ENCODE measurements around the gene PGF. TPM values are rescaled to one million over a fixed set of nuclear protein-coding genes. Genes with fewer than 3 reads are reported as not detected.

PGF gene
- total RNA-seq, 4 donors from 2014 or later: 9.7 to 10.5 (median 10.1) TPM; not detected in 1

DNA sequence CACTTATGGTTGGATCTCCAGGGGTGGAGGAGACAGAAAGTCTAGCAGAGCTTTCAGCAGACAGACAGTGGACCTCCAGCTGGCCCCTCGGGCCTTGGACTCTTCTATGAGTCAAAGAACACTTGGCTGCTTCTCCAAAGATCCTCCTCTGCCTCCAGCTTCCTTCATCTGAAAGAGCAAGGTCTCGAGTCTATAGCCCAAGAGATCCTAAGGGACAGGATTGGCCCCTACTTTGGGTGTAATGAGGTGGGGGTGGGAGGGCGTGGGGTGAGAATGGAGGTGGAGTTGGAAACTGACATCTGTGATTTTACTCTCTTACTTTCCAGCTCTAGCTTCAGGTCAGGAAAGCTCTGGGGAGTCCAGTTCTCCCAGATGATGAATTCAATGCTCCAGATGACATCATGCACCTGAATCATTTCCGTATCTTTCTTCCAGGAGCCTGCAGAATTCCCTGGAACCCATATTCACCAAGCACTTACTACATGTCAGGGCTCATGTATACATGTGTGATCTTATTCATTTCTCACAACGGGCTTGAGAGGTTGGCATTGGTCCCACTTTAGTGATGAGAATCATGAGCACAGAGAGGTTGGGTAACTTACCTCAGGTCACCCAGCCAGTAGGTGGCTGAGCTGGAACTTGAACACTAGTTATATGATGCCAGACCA, 10.2 kb upstream of the PGF start:
- Histone ChIP-seq H3K36me3 (no peaks in the 10 kb centered on the region), H3K4me3 (no peak overlapping the region), H3K27me3 (no peaks in the 10 kb centered on the region), H3K27ac (no peak overlapping the region), H3K9me3 (no peaks in the 10 kb centered on the region), H3K4me1 (no peaks in the 10 kb centered on the region)
- 75 to 76% methylated on average over 2 to 5 of the region's 5 CpGs for WGBS, 2 donors (ENCODE audit: low coverage in 1 of 2)
- intact Hi-C loops (cut with DNase I; ENCODE audit: low total_unique reads): loop anchor here (5.0 kb wide), 1 partner anchor 1517 kb away; no protein-coding TSS in a partner anchor
- TF ChIP-seq POLR2A (IDR thresholded peaks at IDR 0.05) (no peak), POLR2AphosphoS5 (IDR thresholded peaks at IDR 0.05) (no peak), EP300 (IDR thresholded peaks at IDR 0.05; ENCODE audit: low read depth) (no peak)
- TF ChIP-seq, protein P1, sequence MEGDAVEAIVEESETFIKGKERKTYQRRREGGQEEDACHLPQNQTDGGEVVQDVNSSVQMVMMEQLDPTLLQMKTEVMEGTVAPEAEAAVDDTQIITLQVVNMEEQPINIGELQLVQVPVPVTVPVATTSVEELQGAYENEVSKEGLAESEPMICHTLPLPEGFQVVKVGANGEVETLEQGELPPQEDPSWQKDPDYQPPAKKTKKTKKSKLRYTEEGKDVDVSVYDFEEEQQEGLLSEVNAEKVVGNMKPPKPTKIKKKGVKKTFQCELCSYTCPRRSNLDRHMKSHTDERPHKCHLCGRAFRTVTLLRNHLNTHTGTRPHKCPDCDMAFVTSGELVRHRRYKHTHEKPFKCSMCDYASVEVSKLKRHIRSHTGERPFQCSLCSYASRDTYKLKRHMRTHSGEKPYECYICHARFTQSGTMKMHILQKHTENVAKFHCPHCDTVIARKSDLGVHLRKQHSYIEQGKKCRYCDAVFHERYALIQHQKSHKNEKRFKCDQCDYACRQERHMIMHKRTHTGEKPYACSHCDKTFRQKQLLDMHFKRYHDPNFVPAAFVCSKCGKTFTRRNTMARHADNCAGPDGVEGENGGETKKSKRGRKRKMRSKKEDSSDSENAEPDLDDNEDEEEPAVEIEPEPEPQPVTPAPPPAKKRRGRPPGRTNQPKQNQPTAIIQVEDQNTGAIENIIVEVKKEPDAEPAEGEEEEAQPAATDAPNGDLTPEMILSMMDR (IDR thresholded peaks at IDR 0.05): no peak
- in situ Hi-C loops (cut with MboI; ENCODE audit: low pct_ligation_motif_present in 1 of 4, low pct_unique_long_range_greater_than_20kb in 1 of 4, low sequenced_read_pairs in 3 of 4): no loop called here
- DNase-seq: no peak

DNA sequence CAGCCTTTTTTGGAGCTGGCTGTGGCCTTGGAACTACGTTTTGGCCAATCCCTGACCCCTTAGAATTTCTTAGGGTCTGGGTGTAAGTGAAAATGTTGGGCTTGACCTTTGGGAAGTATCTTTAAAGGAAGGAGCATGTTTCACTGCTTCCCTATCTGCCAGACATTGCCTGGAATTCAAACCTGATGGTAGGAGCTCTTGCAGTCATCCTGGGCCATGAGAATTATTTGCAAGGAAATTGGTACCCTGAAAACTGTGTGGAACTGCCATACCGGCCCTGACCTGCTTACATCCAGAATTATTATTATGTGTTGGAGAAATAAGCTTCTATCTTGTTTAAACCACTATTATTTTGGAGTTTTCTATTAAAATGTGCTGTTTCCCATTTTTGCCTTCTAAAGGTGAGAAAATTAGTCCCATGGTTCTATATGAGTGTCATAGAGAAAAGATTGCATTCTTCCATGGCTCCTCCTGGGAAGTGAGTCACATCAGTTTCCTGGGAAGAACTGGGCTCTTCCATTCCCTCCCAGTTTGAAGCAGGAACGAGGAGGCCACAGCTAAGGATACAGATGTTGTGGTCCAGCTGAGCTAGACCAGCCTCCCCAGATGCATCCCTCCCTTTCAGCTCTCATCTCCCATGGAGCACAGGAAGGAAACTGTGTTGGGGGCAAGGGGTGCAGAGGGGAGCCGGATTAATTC, 9.5 kb upstream of the PGF start:
- 76 to 100% methylated on average over 1 to 4 of the region's 4 CpGs for WGBS, 2 donors (ENCODE audit: low coverage in 1 of 2)
- no peak overlapping the region for H3K27ac ChIP-seq

DNA sequence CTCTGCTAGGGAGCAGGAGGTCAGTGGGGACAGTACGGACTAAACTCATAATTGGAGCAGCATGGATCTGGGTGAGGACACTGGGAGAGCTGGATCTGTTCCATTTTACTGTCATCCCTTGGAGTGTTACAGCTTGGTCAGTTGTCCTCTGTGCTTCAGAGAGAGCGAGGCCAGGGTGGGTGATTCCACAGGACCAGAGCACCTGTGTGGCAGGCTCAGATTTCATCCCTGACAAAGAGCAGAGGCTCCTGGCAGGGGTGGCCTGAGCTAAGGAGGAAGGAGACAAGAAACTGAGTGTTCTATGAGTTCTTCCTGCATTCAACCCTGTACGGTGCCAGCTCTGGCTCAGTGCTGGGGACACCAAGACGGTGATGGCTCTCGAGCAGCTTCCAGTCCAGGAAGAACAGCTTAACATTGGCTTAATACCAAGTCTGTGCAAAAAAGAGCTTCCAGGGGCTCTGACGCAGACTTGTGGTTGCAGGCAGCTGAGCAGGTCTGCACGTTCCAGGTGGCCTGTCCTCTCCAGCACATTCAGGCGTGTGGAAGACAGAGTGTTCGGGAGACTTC, 8.4 kb upstream of the PGF start:
- Histone ChIP-seq H3K4me3 (no peak overlapping the region), H3K36me3 (no peaks in the 10 kb centered on the region), H3K4me1 (no peaks in the 10 kb centered on the region), H3K27ac (no peak overlapping the region), H3K27me3 (no peaks in the 10 kb centered on the region), H3K9me3 (no peaks in the 10 kb centered on the region)
- intact Hi-C loops (cut with DNase I; ENCODE audit: low total_unique reads) (no loop called here), in situ Hi-C loops (cut with MboI; ENCODE audit: low pct_ligation_motif_present in 1 of 4, low pct_unique_long_range_greater_than_20kb in 1 of 4, low sequenced_read_pairs in 3 of 4) (no loop called here)
- 67 to 69% methylated on average over 3 to 9 of the region's 9 CpGs for WGBS, 2 donors (ENCODE audit: low coverage in 1 of 2)
- TF ChIP-seq EP300 (IDR thresholded peaks at IDR 0.05; ENCODE audit: low read depth) (no peak), POLR2A (IDR thresholded peaks at IDR 0.05) (no peak), POLR2AphosphoS5 (IDR thresholded peaks at IDR 0.05) (no peak)
- TF ChIP-seq, protein P1 (IDR thresholded peaks at IDR 0.05): no peak
- no peak for DNase-seq

More for the DNA sequence above, 9.5 kb upstream of the PGF start:
- no peaks in the 10 kb centered on the region for H3K27me3 ChIP-seq
- DNase-seq: no peak
- H3K9me3 ChIP-seq: no peaks in the 10 kb centered on the region
- H3K4me3 ChIP-seq: no peak overlapping the region
- no peaks in the 10 kb centered on the region for H3K4me1 ChIP-seq
- intact Hi-C loops (cut with DNase I; ENCODE audit: low total_unique reads) (loop anchor here (5.0 kb wide), 1 partner anchor 1517 kb away; no protein-coding TSS in a partner anchor), in situ Hi-C loops (cut with MboI; ENCODE audit: low pct_ligation_motif_present in 1 of 4, low pct_unique_long_range_greater_than_20kb in 1 of 4, low sequenced_read_pairs in 3 of 4) (no loop called here)
- H3K36me3 ChIP-seq: no peaks in the 10 kb centered on the region
- TF ChIP-seq, protein P1 (IDR thresholded peaks at IDR 0.05): no peak
- TF ChIP-seq POLR2A (IDR thresholded peaks at IDR 0.05) (no peak), EP300 (IDR thresholded peaks at IDR 0.05; ENCODE audit: low read depth) (no peak), POLR2AphosphoS5 (IDR thresholded peaks at IDR 0.05) (no peak)

DNA sequence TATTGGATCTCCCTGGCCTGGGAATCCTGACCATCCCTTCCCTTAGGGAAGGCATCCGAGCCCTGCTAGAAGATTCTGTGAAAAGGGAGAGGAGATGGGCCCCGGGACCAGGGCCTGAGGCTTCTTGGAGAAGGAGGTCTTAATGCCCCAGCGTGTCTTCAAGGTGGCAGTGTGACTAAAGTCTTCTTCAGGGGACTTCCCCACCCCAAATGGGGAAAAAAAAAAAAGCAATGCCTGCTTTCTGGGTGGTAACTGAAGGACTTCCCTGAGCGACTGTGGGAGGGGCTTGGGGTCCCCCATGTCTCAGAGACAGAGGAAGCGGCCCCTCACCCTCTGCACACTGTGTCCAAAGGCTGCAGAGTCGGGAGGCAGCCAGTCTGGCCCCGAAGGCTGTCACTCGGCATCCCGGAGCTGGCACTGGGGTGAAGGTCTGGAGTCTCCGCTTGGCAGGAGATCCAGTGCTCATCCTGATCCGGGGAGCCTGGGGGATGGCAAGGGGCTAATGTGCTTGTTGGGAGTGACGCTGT, 7.8 kb upstream of the PGF start:
- Histone ChIP-seq H3K4me3 (no peak overlapping the region), H3K27me3 (no peaks in the 10 kb centered on the region), H3K27ac (no peak overlapping the region), H3K9me3 (no peaks in the 10 kb centered on the region), H3K4me1 (no peaks in the 10 kb centered on the region), H3K36me3 (no peaks in the 10 kb centered on the region)
- in situ Hi-C loops (cut with MboI; ENCODE audit: low pct_ligation_motif_present in 1 of 4, low pct_unique_long_range_greater_than_20kb in 1 of 4, low sequenced_read_pairs in 3 of 4): no loop called here
- intact Hi-C loops (cut with DNase I; ENCODE audit: low total_unique reads): no loop called here
- WGBS, 2 donors (ENCODE audit: low coverage in 1 of 2): 75 to 77% methylated on average over 2 to 12 of the region's 12 CpGs
- TF ChIP-seq POLR2A (IDR thresholded peaks at IDR 0.05) (no peak), EP300 (IDR thresholded peaks at IDR 0.05; ENCODE audit: low read depth) (no peak), POLR2AphosphoS5 (IDR thresholded peaks at IDR 0.05) (no peak)
- TF ChIP-seq, protein P1 (IDR thresholded peaks at IDR 0.05): no peak
- DNase-seq: no peak

All from transverse colon (tissue), 4 donors.